Hematopoietic multipotent progenitor cell treated with erythropoietin and hydrocortisone succinate and interleukin-3 and kit ligand, for 6 days (in vitro differentiated cells): ENCODE measurements around the gene LGALS8.
"Not testable (repeated sequence)": the region's sequence is repeated elsewhere in the genome, so short reads cannot be mapped to it uniquely, and the experiment has no call there.

Experiments
- DNase-seq: peaks from one replicate; pipeline ENCODE4 v3.0.0-alpha.2; 2015

Gene LGALS8

DNA sequence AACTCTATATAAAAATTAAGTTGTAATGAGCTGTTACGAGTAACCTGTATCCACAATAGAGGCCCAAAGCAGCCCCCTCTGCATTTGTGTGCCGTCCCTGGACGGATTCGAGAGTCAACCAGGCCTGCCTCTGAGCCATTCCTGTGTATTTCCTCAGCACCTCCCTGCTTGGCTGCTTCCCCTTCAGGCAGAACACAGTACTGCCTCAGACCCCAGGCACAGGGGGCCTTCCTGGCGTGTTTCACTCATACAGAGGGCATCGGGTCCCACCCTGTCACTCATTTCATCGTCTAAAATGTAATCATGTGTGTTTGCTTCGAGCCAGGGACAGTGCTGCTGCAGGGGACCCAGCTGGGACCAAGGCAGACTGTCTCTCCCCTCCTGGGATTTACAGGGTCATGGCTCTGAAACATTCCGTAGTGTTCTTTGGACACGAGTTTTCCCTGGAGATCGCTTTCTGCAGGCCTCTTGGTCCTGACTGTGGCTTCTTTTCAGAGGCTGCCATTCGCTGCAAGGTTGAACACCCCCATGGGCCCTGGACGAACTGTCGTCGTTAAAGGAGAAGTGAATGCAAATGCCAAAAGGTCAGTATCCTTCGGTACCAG is 19.4 kb downstream of the LGALS8 start:
- no peak for DNase-seq

DNA sequence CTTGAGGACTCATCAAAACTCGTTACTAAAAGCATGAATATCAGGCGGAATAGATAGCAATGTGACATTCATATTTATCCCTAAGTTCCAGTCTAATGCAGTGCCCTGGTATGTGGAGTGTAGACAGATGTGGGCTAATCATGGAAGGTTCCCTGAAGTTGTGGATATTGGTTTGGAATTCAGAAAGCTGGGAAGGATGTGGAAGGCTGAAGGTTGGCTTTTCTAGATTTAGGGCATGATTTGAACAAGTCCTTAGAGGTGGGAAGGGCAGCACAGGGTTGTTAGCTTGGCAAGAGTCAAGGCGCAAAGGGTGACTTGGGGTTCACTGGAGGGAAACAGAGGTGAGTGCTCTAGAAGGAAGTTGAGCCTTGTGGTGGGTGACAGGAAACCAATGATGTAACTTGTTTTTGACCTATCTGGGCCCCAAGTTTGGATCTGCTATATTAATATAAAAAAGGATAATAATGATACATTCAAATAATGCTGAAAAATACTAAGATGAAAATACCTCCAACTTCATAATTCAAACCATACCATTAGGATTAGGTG is 21.9 kb downstream of the LGALS8 start:
- peak; percentile 33 for DNase-seq

DNA sequence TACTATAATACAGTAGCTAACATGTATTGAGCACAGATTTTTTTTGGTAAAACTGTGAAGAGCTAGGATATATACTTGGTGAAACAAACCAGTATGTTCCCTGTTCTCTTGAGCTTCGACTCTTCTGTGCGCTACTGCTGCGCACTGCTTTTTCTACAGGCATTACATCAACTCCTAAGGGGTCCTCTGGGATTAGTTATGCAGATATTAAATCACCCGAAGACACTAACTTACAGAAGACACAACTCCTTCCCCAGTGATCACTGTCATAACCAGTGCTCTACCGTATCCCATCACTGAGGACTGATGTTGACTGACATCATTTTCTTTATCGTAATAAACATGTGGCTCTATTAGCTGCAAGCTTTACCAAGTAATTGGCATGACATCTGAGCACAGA is 24.7 kb downstream of the LGALS8 start:
- no peak for DNase-seq

DNA sequence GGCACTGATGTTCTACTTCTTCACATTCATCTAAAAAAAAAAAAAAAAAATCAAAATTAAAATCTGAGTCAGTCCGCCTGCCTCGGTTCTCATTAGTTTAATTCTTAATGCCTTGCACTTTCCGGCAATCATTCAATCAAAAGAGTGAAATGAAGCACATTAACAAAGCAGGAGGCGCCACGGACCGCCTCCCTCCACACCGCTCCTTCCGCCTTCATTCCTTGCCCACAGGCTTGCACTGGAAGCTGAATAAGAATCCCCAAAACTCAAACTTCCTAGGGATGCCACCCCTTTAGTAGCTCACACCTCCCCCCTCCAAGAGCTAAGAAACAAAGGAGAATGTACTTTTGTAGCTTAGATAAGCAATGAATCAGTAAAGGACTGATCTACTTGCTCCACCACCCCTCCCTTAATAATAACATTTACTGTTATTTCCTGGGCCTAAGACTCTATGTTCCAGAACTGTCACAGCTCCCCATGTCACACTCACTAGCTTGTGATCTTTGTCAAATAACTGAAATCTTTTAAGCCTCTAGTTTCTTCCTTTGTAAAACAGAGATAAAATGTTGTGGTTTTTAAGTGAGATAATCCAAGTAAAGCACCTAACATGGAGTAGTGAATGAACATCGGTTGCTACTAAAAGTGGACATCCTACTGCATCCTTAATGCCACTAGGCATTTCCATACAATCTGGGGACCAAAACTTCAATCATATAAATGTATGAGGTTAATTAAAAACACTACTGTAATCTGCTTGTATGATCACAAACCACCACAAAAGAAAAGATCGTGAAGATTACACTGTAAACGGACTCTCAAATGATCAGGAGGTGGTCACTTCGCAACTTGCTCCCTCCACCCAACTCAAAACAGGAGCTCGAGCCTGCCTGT is 27.4 kb downstream of the LGALS8 start:
- DNase-seq: peak; percentile 78

DNA sequence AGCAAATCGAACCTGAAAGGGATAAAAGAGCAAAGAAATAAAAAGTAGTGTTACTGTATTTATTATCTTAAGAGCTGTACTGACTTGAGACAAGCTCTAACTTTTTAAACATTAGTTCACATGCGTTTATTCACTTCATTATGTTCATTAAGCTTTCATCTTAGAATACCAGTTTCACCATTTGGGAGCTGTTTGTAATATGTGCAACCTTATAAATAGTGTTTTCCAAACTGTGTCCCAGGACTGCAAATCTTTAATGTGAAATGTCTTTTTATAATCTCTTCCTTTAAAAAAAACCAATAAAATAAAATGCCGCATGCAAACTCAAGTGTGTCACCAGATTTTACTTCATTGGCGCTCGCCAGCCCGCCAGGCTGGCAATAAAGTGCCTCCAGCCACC is 28.3 kb downstream of the LGALS8 start:
- no peak for DNase-seq

DNA sequence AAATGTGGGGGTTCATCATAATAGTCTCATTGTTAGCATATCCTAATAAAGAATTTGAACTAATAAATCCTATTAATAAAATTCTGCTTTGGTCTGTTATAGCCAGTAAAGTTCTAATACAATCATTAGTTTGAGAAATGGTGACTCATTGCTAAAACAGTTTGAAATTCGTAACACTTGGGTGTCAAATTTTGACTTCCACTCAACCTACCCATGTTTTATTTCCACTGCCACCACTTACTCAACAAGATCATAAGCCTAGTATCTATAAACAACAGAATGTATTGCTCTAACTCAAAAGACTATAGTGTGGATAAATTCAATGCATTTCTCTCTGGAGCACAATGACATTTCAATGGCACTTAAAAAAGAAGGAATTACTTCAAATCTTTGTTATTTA is 29.1 kb downstream of the LGALS8 start:
- DNase-seq: no peak

DNA sequence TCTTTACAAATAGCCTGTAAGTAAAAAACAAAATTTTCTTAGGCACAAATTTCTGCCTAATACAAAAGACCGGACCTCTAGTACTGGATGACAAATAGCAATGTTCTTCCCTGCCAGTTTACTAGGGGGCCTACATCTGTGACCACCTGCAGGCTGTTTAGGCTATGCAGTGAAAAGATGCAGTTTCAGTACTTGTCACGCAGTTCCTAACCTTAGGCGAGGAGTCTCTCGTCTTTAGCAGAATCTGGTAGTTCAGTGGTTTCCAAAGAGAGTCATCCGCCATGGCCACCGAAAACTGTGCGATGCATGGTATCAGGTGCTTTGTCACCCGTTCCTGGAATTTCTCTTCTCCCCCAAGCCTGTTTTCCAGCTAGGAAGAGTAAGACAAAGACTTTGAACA is 29.6 kb downstream of the LGALS8 start:
- no peak for DNase-seq

DNA sequence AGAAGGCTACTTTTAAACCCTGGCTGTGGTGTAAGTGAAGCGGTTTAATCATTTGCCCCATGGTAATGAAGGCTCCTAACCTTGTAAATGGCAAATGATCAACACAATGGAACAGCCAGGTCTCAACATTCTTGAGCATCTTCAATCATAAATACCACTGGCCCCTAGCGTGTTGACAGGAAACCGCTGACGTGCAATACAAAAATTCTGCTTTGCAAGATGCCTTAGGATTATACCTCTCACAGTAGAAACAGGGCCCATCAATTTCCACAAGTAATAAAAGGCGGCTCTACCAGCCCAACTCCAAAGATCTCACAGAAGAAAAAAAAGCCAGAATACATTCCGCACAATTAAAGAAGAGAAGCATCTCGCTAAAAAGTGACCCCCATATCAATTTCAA is 32.8 kb downstream of the LGALS8 start:
- DNase-seq: no peak

DNA sequence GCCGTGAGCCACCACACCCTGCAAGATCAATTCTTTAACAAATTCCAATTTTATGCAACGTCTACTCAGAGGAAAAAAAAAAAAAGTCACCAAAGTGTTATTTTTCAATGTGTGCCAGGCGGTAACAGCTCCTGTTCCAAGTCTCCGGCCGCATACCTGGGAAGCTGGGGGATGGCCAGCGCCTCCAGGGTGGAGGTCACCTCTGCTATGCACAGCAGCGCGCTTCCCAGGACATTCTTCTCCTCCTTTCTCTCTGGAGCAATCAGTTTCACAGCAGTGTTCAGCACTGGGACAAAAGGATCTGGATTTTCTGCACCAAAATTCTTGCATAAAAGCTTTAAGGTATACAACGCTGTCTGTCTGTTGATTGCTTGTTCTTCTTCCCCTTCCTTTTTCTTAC is 34.3 kb downstream of the LGALS8 start:
- no peak for DNase-seq

DNA sequence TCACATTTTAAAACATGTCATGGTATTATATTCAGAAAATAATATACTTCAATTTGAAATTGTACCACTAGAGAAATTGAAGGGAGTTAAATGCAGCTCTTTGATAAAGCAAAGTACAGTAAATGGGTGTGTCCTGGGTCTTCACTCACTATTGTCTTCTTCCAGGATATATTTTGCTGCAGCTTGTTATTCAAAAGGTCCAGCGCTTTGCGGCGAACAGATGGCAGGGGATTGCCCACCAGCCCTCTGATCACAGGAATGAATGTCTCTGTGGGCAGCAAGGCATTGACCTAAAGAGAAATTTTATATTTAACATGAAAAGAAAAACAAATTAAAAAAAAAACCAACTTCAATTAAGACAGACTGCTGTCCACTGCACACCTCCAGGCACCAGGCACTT is 35.1 kb downstream of the LGALS8 start:
- DNase-seq: no peak

DNA sequence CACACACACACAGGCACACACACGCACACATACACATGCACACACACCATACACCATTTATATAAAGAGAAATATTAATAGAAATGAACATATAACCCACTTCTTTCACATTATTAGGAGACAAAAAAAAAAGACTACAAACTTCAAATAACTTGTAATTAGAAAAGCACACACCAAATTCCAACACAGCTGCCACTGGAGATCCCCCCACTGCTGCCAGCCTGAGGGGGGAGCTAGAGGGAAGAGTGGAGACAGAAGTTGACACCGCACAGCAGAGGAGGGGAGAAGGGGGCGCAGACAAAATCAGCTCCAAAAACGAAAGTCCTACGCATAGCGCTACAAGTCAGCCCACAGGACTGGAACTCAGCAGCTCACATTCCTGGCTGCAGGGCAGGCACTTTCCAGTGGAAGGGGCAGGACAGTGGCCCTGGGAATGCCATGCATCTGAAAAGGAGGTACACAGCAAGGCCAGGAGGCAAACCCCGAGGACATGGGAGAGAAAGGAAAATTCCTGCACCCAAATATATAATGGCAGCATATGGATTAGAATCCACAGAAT is 36.5 kb downstream of the LGALS8 start:
- DNase-seq: no peak

DNA sequence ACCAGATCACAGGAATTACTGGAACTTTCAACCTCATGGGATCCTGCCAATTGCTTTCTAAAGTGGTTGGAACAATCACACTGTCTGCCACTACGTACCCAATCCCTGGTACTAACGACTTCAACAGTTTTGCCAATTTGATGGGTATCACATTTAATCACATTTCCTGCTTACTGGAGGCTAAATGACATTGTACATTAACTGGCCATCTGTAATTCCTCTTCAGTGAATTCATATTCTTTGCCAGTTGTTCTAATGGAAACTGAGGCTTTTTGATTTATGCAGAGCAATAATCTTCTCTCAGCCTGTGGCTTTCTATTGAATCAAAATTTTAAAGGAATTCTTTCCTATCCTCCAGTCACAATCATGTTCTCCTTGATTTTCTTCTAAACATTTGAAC is 38.2 kb downstream of the LGALS8 start:
- DNase-seq: no peak

DNA sequence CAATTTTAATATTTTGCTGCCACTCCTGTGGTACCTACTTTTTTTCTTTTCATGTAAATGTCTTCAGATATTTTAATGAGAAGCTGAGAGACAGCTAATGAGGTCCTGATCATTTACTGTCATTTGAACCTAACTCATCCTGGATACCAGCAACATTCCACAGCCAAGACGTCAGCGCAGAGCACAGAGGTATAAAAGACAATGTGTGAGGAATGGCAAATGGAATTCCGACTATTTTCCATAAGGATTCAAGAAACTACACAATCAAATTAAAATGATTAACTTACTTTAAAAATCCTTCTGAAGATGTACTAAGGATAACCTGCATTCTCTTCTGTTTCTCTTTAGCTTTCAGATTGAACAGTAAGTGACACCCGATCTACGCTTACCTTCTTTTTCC is 41.7 kb downstream of the LGALS8 start:
- no peak for DNase-seq

DNA sequence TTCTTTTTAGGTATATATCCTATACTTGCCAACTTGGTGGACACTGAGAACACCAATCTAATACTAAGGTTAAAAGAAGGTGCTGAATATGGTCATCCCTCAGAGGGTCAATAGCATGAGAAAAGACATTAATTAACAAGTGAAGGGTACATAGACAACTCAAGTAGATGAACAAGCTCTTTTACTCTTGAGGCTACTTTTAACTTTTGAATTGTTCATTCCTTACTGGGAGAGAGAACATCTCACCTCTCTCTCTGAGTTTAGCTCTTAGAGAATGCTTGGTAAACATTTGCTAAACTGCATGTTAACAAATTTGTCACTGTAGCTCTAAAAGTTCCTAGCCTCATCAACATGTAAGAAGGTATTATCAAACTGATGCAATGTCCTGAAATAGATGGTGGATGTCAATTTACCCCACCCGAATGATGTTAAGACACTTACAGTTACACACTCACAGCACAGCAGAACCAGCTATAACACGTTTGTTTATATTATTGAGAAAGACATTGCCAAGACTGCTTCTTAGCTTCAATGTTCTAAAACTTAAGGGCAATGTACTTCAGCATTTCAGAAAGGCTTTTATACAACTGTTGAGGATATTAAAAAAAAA is 44.6 kb downstream of the LGALS8 start:
- DNase-seq: no peak

DNA sequence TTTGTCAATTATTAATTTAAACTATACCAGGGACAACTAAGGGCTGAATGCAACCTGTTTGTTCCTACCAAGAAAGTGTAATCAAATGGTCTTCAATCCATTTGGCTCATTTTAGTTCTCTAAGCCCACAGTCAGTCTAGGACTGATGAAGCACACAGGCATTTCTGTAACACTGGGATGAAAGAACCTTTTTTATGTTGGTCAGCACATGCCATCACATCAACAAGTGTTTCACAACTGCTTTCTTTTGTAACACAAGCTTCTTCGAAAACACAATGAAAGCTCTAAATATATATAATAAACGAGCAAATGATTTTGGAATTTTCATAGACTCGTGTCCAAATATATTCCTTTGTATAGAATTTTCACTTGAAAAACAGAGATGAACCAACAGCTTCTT is 51.7 kb downstream of the LGALS8 start:
- DNase-seq: no peak

DNA sequence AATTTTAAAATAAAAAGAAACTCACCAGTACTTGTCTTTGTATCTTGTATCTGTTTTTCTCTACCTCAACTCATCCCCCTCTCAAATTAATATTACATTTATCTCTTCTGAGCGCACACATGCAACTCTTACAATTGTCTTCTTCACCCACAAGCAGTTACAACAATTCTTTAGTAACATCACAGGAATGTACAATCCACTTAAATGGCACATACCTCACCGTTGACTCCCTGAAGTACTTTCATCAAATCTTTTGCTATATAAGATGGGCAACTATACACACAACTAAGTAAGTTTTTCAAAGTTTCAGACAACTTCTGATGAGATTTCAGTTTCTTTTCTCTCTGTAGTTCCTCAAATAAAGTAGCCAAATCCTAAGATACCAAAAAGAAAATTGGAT is 52.2 kb downstream of the LGALS8 start:
- no peak for DNase-seq

DNA sequence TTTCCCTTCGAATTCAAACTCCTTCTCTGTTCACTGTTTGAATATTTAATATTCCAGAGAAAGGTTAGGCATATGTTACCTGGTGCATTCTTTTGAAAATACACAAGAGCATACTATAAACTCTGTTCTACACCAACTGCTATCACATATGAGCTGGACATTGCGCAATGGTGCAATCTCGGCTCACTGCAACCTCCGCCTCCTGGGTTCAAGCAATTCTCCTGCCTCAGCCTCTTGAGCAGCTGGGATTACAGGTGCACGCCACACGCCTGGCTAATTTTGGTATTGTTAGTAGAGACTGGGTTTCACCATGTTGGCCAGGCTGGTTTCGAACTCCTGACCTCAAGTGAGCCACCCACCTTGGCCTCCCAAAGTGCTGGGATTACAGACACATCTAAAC is 53.3 kb downstream of the LGALS8 start:
- DNase-seq: not testable (repeated sequence)

DNA sequence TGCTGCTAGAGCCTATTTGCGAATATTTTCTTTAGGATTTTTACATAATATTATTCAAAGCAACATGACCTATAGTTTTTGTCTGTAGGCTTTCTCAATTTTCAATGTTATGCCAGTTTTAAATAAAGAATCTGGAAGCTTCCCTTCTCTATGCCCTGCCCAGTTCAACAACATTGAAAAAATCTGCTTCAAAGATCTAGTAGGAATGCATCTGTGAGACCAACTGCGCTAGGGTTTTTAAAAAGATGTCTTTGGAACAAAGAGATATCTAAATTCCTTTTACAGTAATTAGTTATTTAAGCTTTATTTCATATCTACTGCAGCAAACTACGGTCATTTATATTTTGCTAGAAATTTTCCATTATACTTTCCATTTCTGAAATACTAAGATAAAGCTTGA is 54.9 kb downstream of the LGALS8 start:
- DNase-seq: no peak

DNA sequence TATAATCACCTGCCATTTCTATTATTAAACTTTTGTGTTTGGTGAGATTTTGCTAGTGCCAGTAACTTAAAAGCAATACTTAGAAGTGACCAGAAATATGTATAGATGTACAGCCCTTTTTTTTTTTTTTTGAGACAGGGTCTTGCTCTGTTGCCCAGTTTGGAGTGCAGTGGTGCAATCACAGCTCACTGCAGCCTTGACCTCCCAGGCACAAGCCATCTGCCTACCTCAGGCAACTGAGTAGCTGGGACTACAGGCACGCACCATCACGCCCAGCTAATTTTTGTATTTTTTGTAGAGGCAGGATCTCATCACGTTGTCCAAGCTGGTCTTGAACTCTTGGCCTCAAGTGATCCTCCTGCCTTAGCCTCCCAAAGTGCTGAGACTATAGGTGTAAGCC is 56.6 kb downstream of the LGALS8 start:
- not testable (repeated sequence) for DNase-seq

DNA sequence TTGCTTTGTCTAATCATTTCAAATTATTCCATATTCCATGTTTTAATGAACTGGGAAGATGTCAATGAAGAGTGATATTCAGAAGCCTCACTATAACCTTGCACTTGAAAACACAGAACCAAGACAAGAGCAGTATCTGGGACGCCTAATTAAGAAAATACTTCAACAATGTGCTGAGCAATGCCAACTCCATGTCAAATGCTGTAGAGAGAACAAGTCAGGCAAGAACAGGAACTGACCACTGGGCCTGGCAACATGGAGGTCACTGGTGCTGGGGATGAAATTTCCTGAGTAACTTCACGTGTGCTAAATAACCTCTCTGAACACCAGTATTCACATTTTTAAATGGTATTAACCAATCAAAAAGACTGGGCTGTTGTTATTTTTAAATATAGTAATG is 57.7 kb downstream of the LGALS8 start:
- no peak for DNase-seq

DNA sequence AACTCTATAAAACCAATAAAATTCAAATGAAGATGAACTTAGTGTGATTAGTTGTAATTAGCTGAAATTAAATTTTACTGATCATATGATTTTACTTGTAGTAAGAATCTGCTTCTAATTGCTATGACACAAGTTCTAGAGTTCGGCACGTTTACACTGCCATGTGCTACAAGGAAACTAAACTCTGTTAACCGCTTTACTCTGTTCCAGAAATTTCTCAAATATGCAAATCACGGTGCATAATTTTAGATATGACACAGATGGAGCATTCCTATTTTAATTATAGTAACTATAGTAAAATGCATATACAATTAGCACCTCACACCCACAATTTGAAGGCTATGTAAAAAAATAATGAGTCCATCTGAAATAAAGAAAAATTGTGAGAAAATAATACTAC is 65.7 kb downstream of the LGALS8 start:
- no peak for DNase-seq

DNA sequence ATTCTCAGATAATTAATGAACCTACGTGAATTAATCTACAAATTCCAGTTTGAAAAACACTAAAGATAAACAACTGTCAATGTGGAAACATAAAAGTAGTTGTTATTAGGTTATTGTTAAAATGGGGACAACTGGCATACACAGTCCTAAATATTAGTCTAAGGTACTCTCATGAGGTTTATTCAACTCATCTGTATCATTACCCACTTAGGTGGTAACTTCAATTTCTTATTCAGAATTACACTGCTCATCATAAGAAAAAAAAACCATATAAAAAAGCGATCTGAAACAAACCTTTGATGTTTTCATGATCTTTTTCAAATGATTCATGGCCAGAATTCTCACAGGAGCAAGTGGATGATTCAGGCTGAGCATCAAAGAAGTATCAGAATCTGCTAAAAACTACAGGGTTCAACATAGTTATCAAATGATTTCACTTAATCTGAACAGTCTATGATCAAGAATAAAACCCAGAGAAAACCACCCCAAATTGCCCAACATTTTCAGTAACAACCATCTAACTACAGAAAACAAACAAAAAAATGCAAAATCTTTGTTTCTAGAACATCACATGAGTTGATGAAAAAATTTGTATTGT is 66.9 kb downstream of the LGALS8 start:
- DNase-seq: no peak

DNA sequence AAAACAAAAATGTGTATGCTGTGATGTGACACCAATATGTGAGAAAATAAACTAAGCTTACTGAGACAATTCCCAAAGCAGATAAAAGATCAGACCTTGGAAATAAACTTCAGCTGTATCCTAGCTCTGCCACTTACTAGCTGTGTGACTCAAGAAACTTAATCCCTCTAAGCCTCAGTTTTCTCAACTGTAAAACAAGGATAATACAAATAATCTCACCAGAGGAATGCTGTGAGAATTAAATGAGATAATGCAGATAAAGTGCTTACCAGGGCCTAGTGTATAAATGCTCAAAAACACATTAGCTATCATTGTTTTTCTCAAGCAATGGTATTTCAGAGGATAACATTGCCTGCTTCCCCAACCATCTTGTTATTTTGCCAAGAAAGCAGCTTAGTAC is 78.4 kb downstream of the LGALS8 start:
- no peak for DNase-seq
